Transverse colon (tissue), 4 donors: Measurements from ENCODE around the gene TNRC6C. TPM values are rescaled to one million over a fixed set of nuclear protein-coding genes. Genes with fewer than 3 reads are reported as not detected.

Experiments used
- DNase-seq: peaks from one replicate; pipeline ENCODE4 v3.0.0-alpha.2; 2019
- H3K27ac ChIP-seq, 4 donors: fragments of 200-600 bp; sonication (generic); 2 replicates each; pipeline ENCODE4 v1.5.1; 2016 to 2018; ENCODE audit warnings: inconsistent platforms in 4 of 4
- H3K27me3 ChIP-seq: fragments of 200-600 bp; sonication (generic); 2 replicates; pipeline ENCODE4 v1.5.1; 2017; ENCODE audit warnings: inconsistent platforms
- H3K36me3 ChIP-seq, 4 donors: fragments of 200-600 bp; sonication (generic); 2 replicates each; pipeline ENCODE4 v1.5.1; 2017 to 2019; ENCODE audit warnings: inconsistent platforms in 4 of 4
- H3K4me1 ChIP-seq, 4 donors: fragments of 200-600 bp; sonication (generic); 2 replicates each; pipeline ENCODE4 v1.5.1; 2017 to 2020; ENCODE audit warnings: inconsistent platforms in 4 of 4
- H3K4me3 ChIP-seq, 4 donors: fragments of 200-600 bp; sonication (generic); 1 replicate in 1 of 4; 2 replicates in 3 of 4; pipeline versions ENCODE4 v1.5.1 to v1.6.1; 2017 to 2019; ENCODE audit warnings: inconsistent platforms in 4 of 4
- H3K9me3 ChIP-seq, 2 donors: fragments of 200-600 bp; sonication (generic); 2 replicates each; pipeline ENCODE4 v1.5.1; 2017 to 2019; ENCODE audit warnings: inconsistent platforms in 2 of 2
- EP300 ChIP-seq: sonication (generic); formaldehyde crosslinking; IDR thresholded peaks from one replicate; pipeline ENCODE4 v1.6.1; 2017; ENCODE audit warnings: antibody characterized with exemption, low read depth
- POLR2A ChIP-seq: fragments of 450-650 bp; IDR thresholded peaks from one replicate; pipeline ENCODE4 v1.6.1; 2016; ENCODE audit warnings: antibody characterized with exemption, mild to moderate bottlenecking, moderate library complexity
- POLR2AphosphoS5 ChIP-seq, 3 donors: sonication (generic); formaldehyde crosslinking; IDR thresholded peaks; one replicate each; pipeline ENCODE4 v1.6.1; 2016; ENCODE audit warnings: antibody characterized with exemption in 3 of 3
- WGBS, 2 donors: methylation state at CpG; one replicate each; pipeline ENCODE4 v1.1.5; 2018; ENCODE audit warnings: low coverage in 1 of 2; 5-methylcytosine and 5-hydroxymethylcytosine counted together
- in situ Hi-C, 4 donors: fragments of 200-750 bp; cut with MboI; loops; one replicate each; pipeline versions ENCODE4 v1.15.0 to v1.15.1; 2017; ENCODE audit warnings: low sequenced_read_pairs in 3 of 4, low pct_ligation_motif_present in 1 of 4, low pct_unique_long_range_greater_than_20kb in 1 of 4
- intact Hi-C: fragments of 100-400 bp; cut with DNase I; formaldehyde crosslinking; loops from one replicate; pipeline ENCODE4 v1.15.1; 2023; ENCODE audit warnings: low total_unique reads
- total RNA-seq, 4 donors: library from RNA; depleted of rRNA; stranded (reverse); fragments of >200 nt; gene quantifications; one replicate each; pipeline ENCODE4 v1.1.0, GENCODE V29; 2016
- TF ChIP-seq, protein P1 (sequence below), 5 experiments: fragments of 200-600 bp in 3 of 5; fragments of 450-650 bp in 2 of 5; sonication (generic) in 3 of 5; IDR thresholded peaks; 1 replicate in 2 of 5; 2 replicates in 3 of 5; pipeline ENCODE4 v1.5.1; 2016 to 2017; ENCODE audit warnings: antibody characterized with exemption in 5 of 5, inconsistent platforms in 3 of 5, mild to moderate bottlenecking in 2 of 5, moderate library complexity in 1 of 5

The TNRC6C gene
- total RNA-seq, 4 donors from 2014 or later: 7.5 to 16.9 (median 9.9) TPM

DNA sequence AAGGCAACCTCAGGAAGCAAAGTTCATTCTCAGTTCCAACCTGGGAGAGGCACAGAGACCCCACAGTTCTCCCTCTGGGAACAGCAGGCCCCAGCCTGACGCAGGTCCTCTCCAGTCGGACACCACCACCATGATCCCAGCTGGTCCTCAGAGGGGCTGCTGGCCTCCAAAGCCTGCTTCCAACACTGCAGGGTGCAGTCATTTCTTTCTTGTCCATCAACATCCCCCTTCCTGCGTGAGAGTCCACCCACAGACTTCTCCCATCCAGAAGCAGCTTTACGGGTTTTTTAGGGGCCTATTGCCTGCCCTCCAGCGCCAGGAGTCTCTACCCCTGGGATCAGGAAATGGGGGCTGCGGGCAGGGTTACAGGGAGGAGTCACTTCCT lies 29.3 kb upstream of the TNRC6C start:
- no peak for TF ChIP-seq POLR2A
- TF ChIP-seq POLR2AphosphoS5 (IDR thresholded peaks at IDR 0.05): no peak
- TF ChIP-seq, protein P1, sequence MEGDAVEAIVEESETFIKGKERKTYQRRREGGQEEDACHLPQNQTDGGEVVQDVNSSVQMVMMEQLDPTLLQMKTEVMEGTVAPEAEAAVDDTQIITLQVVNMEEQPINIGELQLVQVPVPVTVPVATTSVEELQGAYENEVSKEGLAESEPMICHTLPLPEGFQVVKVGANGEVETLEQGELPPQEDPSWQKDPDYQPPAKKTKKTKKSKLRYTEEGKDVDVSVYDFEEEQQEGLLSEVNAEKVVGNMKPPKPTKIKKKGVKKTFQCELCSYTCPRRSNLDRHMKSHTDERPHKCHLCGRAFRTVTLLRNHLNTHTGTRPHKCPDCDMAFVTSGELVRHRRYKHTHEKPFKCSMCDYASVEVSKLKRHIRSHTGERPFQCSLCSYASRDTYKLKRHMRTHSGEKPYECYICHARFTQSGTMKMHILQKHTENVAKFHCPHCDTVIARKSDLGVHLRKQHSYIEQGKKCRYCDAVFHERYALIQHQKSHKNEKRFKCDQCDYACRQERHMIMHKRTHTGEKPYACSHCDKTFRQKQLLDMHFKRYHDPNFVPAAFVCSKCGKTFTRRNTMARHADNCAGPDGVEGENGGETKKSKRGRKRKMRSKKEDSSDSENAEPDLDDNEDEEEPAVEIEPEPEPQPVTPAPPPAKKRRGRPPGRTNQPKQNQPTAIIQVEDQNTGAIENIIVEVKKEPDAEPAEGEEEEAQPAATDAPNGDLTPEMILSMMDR (IDR thresholded peaks at IDR 0.05): no peak
- no peaks in the 10 kb centered on the region for H3K9me3 ChIP-seq
- H3K36me3 ChIP-seq: no peaks in the 10 kb centered on the region
- DNase-seq: no peak
- H3K27ac ChIP-seq: no peak overlapping the region
- 90% methylated on average over 6 of the region's 6 CpGs; no CpG with 5 or more reads in 1 of the 2 donors for WGBS, 2 donors
- in situ Hi-C loops: no loop called here
- H3K4me1 ChIP-seq: no peaks in the 10 kb centered on the region
- intact Hi-C loops: no loop called here
- no peak overlapping the region for H3K4me3 ChIP-seq
- peaks cover 9% of the 10 kb centered on the region for H3K27me3 ChIP-seq

DNA sequence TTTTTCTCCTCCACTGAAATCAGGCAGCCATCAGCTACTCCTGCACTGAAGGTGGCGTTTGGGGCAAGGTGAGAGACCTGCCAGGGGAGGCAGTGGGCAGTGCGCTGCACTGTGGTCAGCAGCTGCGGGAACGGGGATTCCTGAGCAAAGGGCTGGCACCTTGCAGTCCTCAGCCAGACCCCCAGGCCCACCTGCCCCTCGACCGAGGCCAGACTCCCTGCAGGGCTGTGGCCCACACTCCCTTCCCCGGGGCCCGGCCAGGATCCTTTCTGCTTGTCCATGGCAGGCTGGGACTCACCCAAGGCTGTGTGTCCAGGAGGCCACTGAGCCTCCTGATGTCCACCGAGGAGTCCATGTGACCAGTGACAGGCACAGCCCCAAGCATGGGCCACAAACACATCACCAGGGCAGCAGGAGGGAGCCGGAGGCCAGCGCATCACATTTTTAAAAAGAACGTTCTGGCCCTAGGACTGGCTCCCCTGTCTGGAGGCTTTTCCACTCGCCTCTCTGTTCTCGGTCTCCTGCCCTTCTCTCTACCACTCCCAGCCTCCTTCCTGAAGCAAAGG lies 28.5 kb upstream of the TNRC6C start:
- DNase-seq: no peak
- no peak overlapping the region for H3K4me3 ChIP-seq
- in situ Hi-C loops (no loop called here), intact Hi-C loops (no loop called here)
- no peak for TF ChIP-seq POLR2AphosphoS5 (IDR thresholded peaks at IDR 0.05)
- no peaks in the 10 kb centered on the region for H3K4me1 ChIP-seq
- no peaks in the 10 kb centered on the region for H3K36me3 ChIP-seq
- peaks cover 9% of the 10 kb centered on the region for H3K27me3 ChIP-seq
- H3K9me3 ChIP-seq: no peaks in the 10 kb centered on the region
- H3K27ac ChIP-seq: no peak overlapping the region
- 80 to 96% methylated on average over 4 to 11 of the region's 14 CpGs for WGBS, 2 donors

DNA sequence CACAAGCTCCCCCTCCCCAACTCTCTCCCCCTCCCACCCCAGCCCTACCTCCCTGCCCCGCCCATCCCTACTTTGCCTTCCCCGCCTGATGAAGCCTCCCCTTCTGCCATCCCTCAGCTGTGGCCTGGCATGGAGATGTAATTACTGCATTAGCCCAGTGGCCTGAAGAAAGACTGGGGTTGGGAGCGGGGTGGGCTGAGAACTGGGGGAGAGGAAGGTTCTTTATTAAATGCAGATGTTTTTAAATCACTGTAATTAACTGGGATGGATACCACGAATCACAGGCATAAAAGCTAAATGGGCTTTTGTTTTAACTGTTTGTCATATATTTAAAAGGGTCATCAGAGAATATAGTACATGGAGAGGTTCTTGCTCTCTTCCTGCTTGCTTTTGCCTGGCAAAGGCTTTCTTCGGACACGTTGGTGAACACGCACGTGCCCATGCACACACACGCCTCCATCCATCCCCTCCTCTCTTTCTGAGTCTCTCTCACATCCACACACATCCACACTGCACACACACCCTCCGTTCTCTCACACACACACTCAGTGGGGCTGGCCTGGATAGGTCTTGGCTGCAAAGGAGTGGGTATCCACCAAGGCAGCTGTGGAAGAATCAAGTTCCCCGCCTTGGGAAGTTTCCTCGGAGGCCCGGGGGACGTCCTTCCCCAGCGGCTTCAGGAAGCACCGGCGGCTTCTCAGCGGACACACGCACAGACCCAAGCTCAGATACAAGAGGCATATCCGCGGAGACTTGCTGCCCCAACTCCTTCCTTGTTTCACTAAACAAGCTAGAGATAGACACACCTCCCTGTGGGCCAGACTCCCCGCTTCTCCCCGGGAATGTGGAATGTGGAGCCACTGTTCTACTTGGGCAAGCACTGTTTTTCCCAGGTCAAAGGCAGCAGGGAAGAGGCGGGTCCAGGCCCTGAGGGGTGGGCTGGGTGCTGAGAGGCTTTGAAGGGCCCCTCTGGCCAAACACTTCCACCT lies 27.4 kb upstream of the TNRC6C start:
- Histone ChIP-seq H3K27me3 (peaks cover 9% of the 10 kb centered on the region), H3K27ac (no peak overlapping the region), H3K4me1 (peaks cover 0 to 7% (median 0%) of the 10 kb centered on the region in 4 donors), H3K36me3 (no peaks in the 10 kb centered on the region), H3K9me3 (no peaks in the 10 kb centered on the region), H3K4me3 (no peak overlapping the region)
- in situ Hi-C loops (no loop called here), intact Hi-C loops (no loop called here)
- 71 to 75% methylated on average over 2 to 24 of the region's 24 CpGs for WGBS, 2 donors
- DNase-seq: no peak
- no peak for TF ChIP-seq POLR2AphosphoS5 (IDR thresholded peaks at IDR 0.05)
- TF ChIP-seq, protein P1 (IDR thresholded peaks at IDR 0.05): no peak
- no peak for TF ChIP-seq EP300
- TF ChIP-seq POLR2A: no peak

DNA sequence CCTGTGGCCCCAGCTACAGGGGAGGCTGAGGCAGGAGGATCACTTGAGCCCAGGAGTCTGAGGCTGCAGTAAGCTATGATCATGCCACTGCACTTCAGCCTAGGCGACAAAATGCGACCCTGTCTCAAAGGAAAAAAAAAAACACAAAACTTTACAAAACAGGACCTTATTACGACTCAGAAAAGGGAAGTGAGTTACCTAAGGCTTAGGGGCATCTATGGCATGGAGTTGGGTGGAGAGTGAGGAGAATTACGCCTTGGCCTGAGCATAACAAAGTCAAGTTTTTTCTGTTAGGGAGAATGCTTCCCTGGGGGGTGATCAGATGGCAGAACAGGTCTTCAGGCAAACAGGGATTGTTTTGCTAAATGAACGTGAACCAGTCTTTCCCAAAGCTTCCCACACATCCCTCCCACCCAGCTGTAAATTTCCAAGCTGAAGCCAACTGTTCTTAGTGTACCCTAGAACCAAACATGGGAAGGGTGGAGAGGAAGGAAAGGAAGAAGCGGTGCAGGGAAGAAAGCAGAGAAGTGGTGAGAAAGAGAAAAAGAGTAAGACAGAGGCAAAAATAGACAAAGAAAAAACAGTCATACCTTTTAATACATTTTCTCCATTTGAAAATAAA lies 24.6 kb upstream of the TNRC6C start:
- Histone ChIP-seq H3K27ac (no peak overlapping the region), H3K27me3 (peaks cover 14% of the 10 kb centered on the region), H3K4me3 (no peak overlapping the region), H3K9me3 (no peaks in the 10 kb centered on the region), H3K36me3 (no peaks in the 10 kb centered on the region), H3K4me1 (peaks cover 0 to 7% (median 0%) of the 10 kb centered on the region in 4 donors)
- TF ChIP-seq POLR2A (no peak), POLR2AphosphoS5 (IDR thresholded peaks at IDR 0.05) (no peak), EP300 (no peak)
- TF ChIP-seq, protein P1 (IDR thresholded peaks at IDR 0.05): no peak
- intact Hi-C loops (no loop called here), in situ Hi-C loops (no loop called here)
- 80 to 85% methylated on average over 4 to 6 of the region's 6 CpGs for WGBS, 2 donors
- DNase-seq: no peak
